A673 (cell line): ENCODE data around the gene FNDC3B. TPM values are rescaled to one million over a fixed set of nuclear protein-coding genes. Genes with fewer than 3 reads are reported as not detected.

Source experiments
- BruUV-seq: library from RNA; stranded (reverse); fragments of 400-500 nt; replicated peaks from 2 replicates; lab custom pipeline; 2021; lab: Mats Ljungman, UMichigan
- CTCF ChIA-PET: fragments of 300-600 bp; sonication (Branson Sonifier 250); formaldehyde crosslinking; loops from one replicate; lab custom pipeline; 2022; ENCODE audit warnings: antibody characterized with exemption; lab: Charles Lee
- POLR2A ChIA-PET: fragments of 300-600 bp; sonication (Branson Sonifier 250); formaldehyde crosslinking; loops from one replicate; lab custom pipeline; 2022; ENCODE audit warnings: antibody characterized with exemption; ENCODE audit not compliant: low non-redundant PET; lab: Charles Lee
- DNase-seq: peaks from one replicate; pipeline ENCODE4 v3.0.0-alpha.2; 2015; ENCODE audit warnings: low spot score
- H3K27ac ChIP-seq: fragments of 200-600 bp; sonication (generic); 2 replicates; pipeline ENCODE4 v1.5.1; 2016; ENCODE audit warnings: mixed run types, low read depth, mild to moderate bottlenecking, mixed read lengths, antibody characterized with exemption, low read length; ENCODE audit not compliant: poor library complexity, severe bottlenecking
- H3K27me3 ChIP-seq: fragments of 200-600 bp; sonication (generic); replicated peaks from 2 replicates; pipeline ENCODE4 v1.6.1; 2017; ENCODE audit warnings: mixed run types, low read depth, mild to moderate bottlenecking, mixed read lengths, antibody characterized with exemption, low read length; ENCODE audit not compliant: insufficient read depth, poor library complexity
- H3K36me3 ChIP-seq: fragments of 200-600 bp; sonication (generic); 2 replicates; pipeline ENCODE4 v1.6.1; 2016; ENCODE audit warnings: mixed run types, mild to moderate bottlenecking, mixed read lengths, antibody characterized with exemption, low read length; ENCODE audit not compliant: insufficient read depth, poor library complexity, severe bottlenecking
- H3K4me1 ChIP-seq: fragments of 200-600 bp; sonication (generic); 2 replicates; pipeline ENCODE4 v1.6.1; 2017; ENCODE audit warnings: mixed run types, mild to moderate bottlenecking, mixed read lengths, antibody characterized with exemption, low read length; ENCODE audit not compliant: insufficient read depth, poor library complexity, severe bottlenecking
- H3K4me3 ChIP-seq: fragments of 200-600 bp; sonication (generic); 2 replicates; pipeline ENCODE4 v1.5.1; 2016; ENCODE audit warnings: low read depth, mixed run types, mild to moderate bottlenecking, mixed read lengths, low read length; ENCODE audit not compliant: poor library complexity, severe bottlenecking
- H3K9me3 ChIP-seq: fragments of 200-600 bp; sonication (generic); 2 replicates; pipeline ENCODE4 v1.6.1; 2016; ENCODE audit warnings: mixed run types, low read depth, mild to moderate bottlenecking, mixed read lengths, antibody characterized with exemption, low read length; ENCODE audit not compliant: poor library complexity, severe bottlenecking
- CTCF ChIP-seq: fragments of 300-800, 200-600 bp; sonication (generic); conservative IDR thresholded peaks from 2 replicates; pipeline ENCODE4 v1.5.1; 2017; ENCODE audit warnings: low read depth, mild to moderate bottlenecking, antibody characterized with exemption, low read length, moderate library complexity, mixed read lengths
- EZH2 ChIP-seq: fragments of 200-600 bp; sonication (generic); IDR thresholded peaks from 2 replicates; pipeline ENCODE4 v1.6.1; 2017; ENCODE audit warnings: borderline replicate concordance, low read depth, mild to moderate bottlenecking, mixed read lengths, antibody characterized with exemption, low read length; ENCODE audit not compliant: poor library complexity, severe bottlenecking
- intact Hi-C: fragments of 100-400 bp; cut with micrococcal nuclease; formaldehyde crosslinking; loops from one replicate; pipeline ENCODE4 v1.10.0; 2022; ENCODE audit not compliant: unreplicated experiment
- total RNA-seq: library from RNA; stranded (reverse); gene quantifications from 2 replicates; pipeline ENCODE4 v1.2.3, GENCODE V29; 2021

The FNDC3B gene
- total RNA-seq, 1 experiment from 2014 or later = 50.8 TPM

- H3K27ac ChIP-seq = no peak overlapping the region
- POLR2A ChIA-PET = no interaction called here
- H3K4me3 ChIP-seq = no peak overlapping the region
- H3K4me1 ChIP-seq = no peaks in the 10 kb centered on the region
- no TSS peak for BruUV-seq
- DNase-seq = no peak
- intact Hi-C loops = no loop called here
- no peak for TF ChIP-seq CTCF
- H3K36me3 ChIP-seq = no peaks in the 10 kb centered on the region
- H3K9me3 ChIP-seq = no peaks in the 10 kb centered on the region
- no peaks in the 10 kb centered on the region for H3K27me3 ChIP-seq
- CTCF ChIA-PET = no interaction called here
Measured at GRCh38 chr3:172002512-172003078, 36.8 kb upstream of the FNDC3B start.

- DNase-seq = no peak
- Histone ChIP-seq H3K4me1 (no peaks in the 10 kb centered on the region), H3K27me3 (no peaks in the 10 kb centered on the region), H3K4me3 (no peak overlapping the region), H3K9me3 (no peaks in the 10 kb centered on the region), H3K27ac (no peak overlapping the region), H3K36me3 (no peaks in the 10 kb centered on the region)
- CTCF ChIA-PET = no interaction called here
- BruUV-seq = no TSS peak
- POLR2A ChIA-PET = no interaction called here
- intact Hi-C loops = no loop called here
- TF ChIP-seq CTCF (no peak), EZH2 (no peak)
Measured at GRCh38 chr3:172003146-172003545, 36.2 kb upstream of the FNDC3B start.

- intact Hi-C loops = no loop called here
- no peak overlapping the region for H3K4me3 ChIP-seq
- no peak overlapping the region for H3K27ac ChIP-seq
- POLR2A ChIA-PET = no interaction called here
- H3K36me3 ChIP-seq = no peaks in the 10 kb centered on the region
- CTCF ChIA-PET = no interaction called here
- BruUV-seq = no TSS peak
- no peaks in the 10 kb centered on the region for H3K4me1 ChIP-seq
- no peak for DNase-seq
- no peaks in the 10 kb centered on the region for H3K9me3 ChIP-seq
- TF ChIP-seq EZH2 (no peak), CTCF (no peak)
- H3K27me3 ChIP-seq = no peaks in the 10 kb centered on the region
Measured at GRCh38 chr3:172007065-172007370, 32.4 kb upstream of the FNDC3B start.
